GM19035 (cell line): Measurements from ENCODE around the gene FAM13A.
"Not testable (repeated sequence)": the region's sequence is repeated elsewhere in the genome, so short reads cannot be mapped to it uniquely, and the experiment has no call there.

ENCODE experiments used
- ATAC-seq: cut with Tn5 transposase; IDR thresholded peaks from one replicate; pipeline ENCODE4 v1.9.1; 2021; ENCODE audit not compliant: unreplicated experiment

FAM13A gene

GRCh38 chr4:89056953-89057398 is at the start of gene FAM13A:
Gene FAM13A (minus strand): TSS chr4:89057185. CDS start chr4:89056964, 221 bp downstream.
- ATAC-seq: no peak

- ATAC-seq: no peak
These were observed 48.7 kb upstream of the FAM13A start for GRCh38 chr4:89105726-89106125.

- peak; percentile 97 for ATAC-seq
These were observed 44.5 kb upstream of the FAM13A start for GRCh38 chr4:89101256-89102161.

- peak; percentile 5 for ATAC-seq
These were observed 43.9 kb upstream of the FAM13A start for GRCh38 chr4:89100853-89101252.

GRCh38 chr4:89099471-89099870 is 42.5 kb upstream of the FAM13A start:
- ATAC-seq: no peak

GRCh38 chr4:89099034-89099433 is 42.0 kb upstream of the FAM13A start:
- no peak for ATAC-seq

- ATAC-seq: no peak
These were observed 21.3 kb upstream of the FAM13A start for GRCh38 chr4:89078300-89078699.

- no peak for ATAC-seq
These were observed 20.8 kb upstream of the FAM13A start for GRCh38 chr4:89077761-89078160.

GRCh38 chr4:89072921-89073320 is 15.9 kb upstream of the FAM13A start:
- ATAC-seq: no peak

- ATAC-seq: no peak
These were observed 14.3 kb upstream of the FAM13A start for GRCh38 chr4:89071311-89071710.

- peak; percentile 49 for ATAC-seq
These were observed 13.1 kb upstream of the FAM13A start for GRCh38 chr4:89070041-89070440.

GRCh38 chr4:89069481-89069880 is 12.5 kb upstream of the FAM13A start:
- peak; percentile 73 for ATAC-seq

- ATAC-seq: no peak
These were observed 10.4 kb upstream of the FAM13A start for GRCh38 chr4:89067417-89067816.

- no peak for ATAC-seq
These were observed 7.9 kb upstream of the FAM13A start for GRCh38 chr4:89064848-89065247.

- not testable (repeated sequence) for ATAC-seq
These were observed 859 bp upstream of the FAM13A start for GRCh38 chr4:89057844-89058243.

GRCh38 chr4:89056292-89056952 is 563 bp downstream of the FAM13A start:
- no peak for ATAC-seq

- no peak for ATAC-seq
These were observed 1.6 kb downstream of the FAM13A start for GRCh38 chr4:89055157-89056080.

GRCh38 chr4:89054627-89055026 is 2.4 kb downstream of the FAM13A start:
- no peak for ATAC-seq

- ATAC-seq: no peak
These were observed 7.1 kb downstream of the FAM13A start for GRCh38 chr4:89049853-89050252.

GRCh38 chr4:89048906-89049601 is 7.9 kb downstream of the FAM13A start:
- ATAC-seq: no peak
